GM12878 (cell line): ENCODE results near the gene KISS1R. TPM values are rescaled to one million over a fixed set of nuclear protein-coding genes. Genes with fewer than 3 reads are reported as not detected.

ENCODE experiments used
- BCLAF1 ChIP-seq: fragments of 450-650 bp; IDR thresholded peaks from 2 replicates; pipeline ENCODE4 v1.6.1; 2017; ENCODE audit warnings: antibody characterized with exemption, mild to moderate bottlenecking, moderate library complexity
- EED ChIP-seq: sonication (generic); IDR thresholded peaks from 2 replicates; pipeline ENCODE4 v1.6.1; 2016; ENCODE audit warnings: antibody characterized with exemption, low read depth
- FOS ChIP-seq: IDR thresholded peaks from 3 replicates; pipeline ENCODE4 v1.6.1; 2011; ENCODE audit warnings: borderline replicate concordance; ENCODE audit not compliant: insufficient read length; ENCODE audit errors: extremely low read depth
- GABPA ChIP-seq: IDR thresholded peaks from 2 replicates; pipeline ENCODE4 v1.6.1; 2014; ENCODE audit warnings: antibody characterized with exemption, low read depth, mild to moderate bottlenecking, inconsistent platforms
- MLLT1 ChIP-seq: fragments of 450-650 bp; IDR thresholded peaks from 2 replicates; pipeline ENCODE4 v1.6.1; 2016; ENCODE audit warnings: mild to moderate bottlenecking
- MYB ChIP-seq: fragments of 150-350 bp; IDR thresholded peaks from 2 replicates; pipeline ENCODE4 v1.6.1; 2014; ENCODE audit warnings: mild to moderate bottlenecking, low read depth, low read length, borderline replicate concordance
- NR2C2 ChIP-seq: IDR thresholded peaks from 2 replicates; pipeline ENCODE4 v1.6.1; 2011; ENCODE audit warnings: borderline replicate concordance, low read depth; ENCODE audit not compliant: control insufficient read depth, insufficient read length
- RCOR1 ChIP-seq: conservative IDR thresholded peaks from 2 replicates; pipeline ENCODE4 v1.6.1; 2012; ENCODE audit warnings: low read depth, low read length, improper control_type of control experiment
- RELA ChIP-seq: fragments of 450-650 bp; IDR thresholded peaks from 2 replicates; pipeline ENCODE4 v1.8.0; 2014; ENCODE audit warnings: borderline replicate concordance; ENCODE audit not compliant: partially characterized antibody
- RELB ChIP-seq: fragments of 450-650 bp; IDR thresholded peaks from 2 replicates; pipeline ENCODE4 v1.6.1; 2017; ENCODE audit warnings: low read depth, mild to moderate bottlenecking, moderate library complexity
- STAT3 ChIP-seq: IDR thresholded peaks from 2 replicates; pipeline ENCODE4 v1.6.1; 2011; ENCODE audit warnings: low read depth, low read length, improper control_type of control experiment
- TARDBP ChIP-seq: IDR thresholded peaks from 2 replicates; pipeline ENCODE4 v1.6.1; 2016; ENCODE audit warnings: borderline replicate concordance
- TBL1XR1 ChIP-seq: IDR thresholded peaks from 2 replicates; pipeline ENCODE4 v1.6.1; 2012; ENCODE audit warnings: low read depth, low read length, improper control_type of control experiment
- WRNIP1 ChIP-seq: IDR thresholded peaks from 2 replicates; pipeline ENCODE4 v1.6.1; 2011; ENCODE audit warnings: low read depth, low read length, improper control_type of control experiment, borderline replicate concordance
- ZBTB4 ChIP-seq: fragments of 450-650 bp; formaldehyde crosslinking; IDR thresholded peaks from 2 replicates; pipeline ENCODE4 v1.4.0; 2022; ENCODE audit warnings: mild to moderate bottlenecking, moderate library complexity
- ZNF592 ChIP-seq: fragments of 450-650 bp; IDR thresholded peaks from 2 replicates; pipeline ENCODE4 v1.6.1; 2017; ENCODE audit warnings: mild to moderate bottlenecking, moderate library complexity
- polyA plus RNA-seq, 11 experiments: library from polyadenylated mRNA; depleted of rRNA in 4 of 11; unstranded in 6 of 11; stranded (reverse) in 5 of 11; fragments of >200 nt; fragmentation: Nextera tagmentation in 4 of 11; fragmentation: Illumina TruSeq in 1 of 11; extraction: Ambion mirVana in 4 of 11; extraction: Trizol in 1 of 11; gene quantifications; 1 replicate in 1 of 11; 2 replicates in 10 of 11; pipeline versions ENCODE4 v1.2.1 to v1.2.3, GENCODE V29; 2011 to 2016; ENCODE audit warnings: inconsistent platforms in 2 of 11, missing spikeins in 2 of 11, low read depth in 1 of 11
- total RNA-seq, 4 experiments: library from RNA; depleted of rRNA in 3 of 4; stranded (reverse); fragments of >200 nt in 3 of 4; fragmentation: Illumina TruSeq in 1 of 4; extraction: Trizol in 1 of 4; gene quantifications; 2 replicates each; pipeline versions ENCODE4 v1.2.1 to v1.2.3, GENCODE V29; 2013 to 2021

Gene KISS1R
- total and polyA plus RNA-seq, 10 of the 15 experiments (the other 5 are each of a cell fraction or from before 2014, with no cell fraction given) = 0.13 to 2.7 (median 1.4) TPM; not detected in 3

GRCh38 chr19:948842-949496, 31.8 kb downstream of the KISS1R start (continued):
- peak; percentile 87 for TF ChIP-seq EED
- no peak for TF ChIP-seq GABPA
- no peak for TF ChIP-seq NR2C2
- TF ChIP-seq BCLAF1 = no peak
- no peak for TF ChIP-seq ZBTB4
- no peak for TF ChIP-seq MLLT1
- no peak for TF ChIP-seq WRNIP1
- TF ChIP-seq TARDBP = no peak
- no peak for TF ChIP-seq RELB
- TF ChIP-seq ZNF592 = no peak
- no peak for TF ChIP-seq FOS
- TF ChIP-seq TBL1XR1 = peak; percentile 63; the same call in 1 of the 2 replicates
- TF ChIP-seq MYB = no peak
- no peak for TF ChIP-seq RCOR1
- TF ChIP-seq RELA = no peak
- no peak for TF ChIP-seq STAT3
